Breast epithelium (tissue), 3 donors: Measurements from ENCODE around the gene CDH4.

Source experiments
- POLR2A ChIP-seq: fragments of 450-650 bp; IDR thresholded peaks from one replicate; pipeline ENCODE4 v1.6.1; 2016; ENCODE audit warnings: antibody characterized with exemption, mild to moderate bottlenecking, moderate library complexity
- POLR2AphosphoS5 ChIP-seq, 3 donors: sonication (generic); formaldehyde crosslinking; IDR thresholded peaks; one replicate each; pipeline ENCODE4 v1.6.1; 2017; ENCODE audit warnings: antibody characterized with exemption in 3 of 3
- TF ChIP-seq, protein P1 (sequence below), 3 donors: fragments of 450-650 bp; IDR thresholded peaks; one replicate each; pipeline ENCODE4 v1.5.1; 2016 to 2017; ENCODE audit warnings: antibody characterized with exemption in 3 of 3, mild to moderate bottlenecking in 3 of 3, moderate library complexity in 3 of 3

DNA sequence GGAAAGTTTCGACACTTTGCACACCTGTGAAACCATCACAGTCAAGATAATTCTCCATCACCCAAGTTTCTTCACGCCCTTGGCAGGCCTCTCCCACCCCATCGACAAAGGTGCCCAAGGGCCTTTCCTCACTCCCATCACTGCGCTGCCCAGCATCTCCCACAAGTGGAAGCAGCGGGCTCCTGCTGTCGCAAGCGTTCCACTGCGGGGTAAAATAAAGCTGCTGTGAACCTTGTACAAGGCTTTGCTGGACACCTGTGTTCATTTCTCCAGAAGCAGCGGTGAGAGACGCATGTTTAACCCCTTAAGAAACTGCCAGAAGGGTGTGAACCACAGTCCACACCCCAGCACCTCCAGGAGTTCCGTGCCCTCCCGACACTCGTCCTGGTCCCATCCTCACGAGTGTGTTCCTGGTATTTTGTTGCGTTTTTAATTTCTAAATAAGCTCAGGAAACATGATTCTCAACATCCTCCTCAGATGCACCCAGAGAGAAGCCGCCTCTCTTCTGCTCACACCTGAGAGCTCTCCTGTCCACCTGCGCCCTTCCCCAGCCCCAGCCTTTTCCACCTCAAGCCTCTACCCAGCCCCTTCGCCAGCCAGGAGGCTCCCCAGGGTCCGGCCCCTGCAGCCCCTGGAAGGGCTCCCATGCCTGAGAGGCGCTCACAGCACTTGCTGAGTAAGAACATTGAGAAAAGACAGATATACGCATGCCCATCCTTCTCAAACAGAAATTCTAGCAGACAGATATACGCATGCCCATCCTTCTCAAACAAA is 716.2 kb downstream of the CDH4 start:
- TF ChIP-seq POLR2A (no peak), POLR2AphosphoS5 (IDR thresholded peaks at IDR 0.05) (no peak)
- TF ChIP-seq, protein P1, sequence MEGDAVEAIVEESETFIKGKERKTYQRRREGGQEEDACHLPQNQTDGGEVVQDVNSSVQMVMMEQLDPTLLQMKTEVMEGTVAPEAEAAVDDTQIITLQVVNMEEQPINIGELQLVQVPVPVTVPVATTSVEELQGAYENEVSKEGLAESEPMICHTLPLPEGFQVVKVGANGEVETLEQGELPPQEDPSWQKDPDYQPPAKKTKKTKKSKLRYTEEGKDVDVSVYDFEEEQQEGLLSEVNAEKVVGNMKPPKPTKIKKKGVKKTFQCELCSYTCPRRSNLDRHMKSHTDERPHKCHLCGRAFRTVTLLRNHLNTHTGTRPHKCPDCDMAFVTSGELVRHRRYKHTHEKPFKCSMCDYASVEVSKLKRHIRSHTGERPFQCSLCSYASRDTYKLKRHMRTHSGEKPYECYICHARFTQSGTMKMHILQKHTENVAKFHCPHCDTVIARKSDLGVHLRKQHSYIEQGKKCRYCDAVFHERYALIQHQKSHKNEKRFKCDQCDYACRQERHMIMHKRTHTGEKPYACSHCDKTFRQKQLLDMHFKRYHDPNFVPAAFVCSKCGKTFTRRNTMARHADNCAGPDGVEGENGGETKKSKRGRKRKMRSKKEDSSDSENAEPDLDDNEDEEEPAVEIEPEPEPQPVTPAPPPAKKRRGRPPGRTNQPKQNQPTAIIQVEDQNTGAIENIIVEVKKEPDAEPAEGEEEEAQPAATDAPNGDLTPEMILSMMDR (IDR thresholded peaks at IDR 0.05): no peak
